A549 (cell line): ENCODE results near the gene MB21D2.

Experiments
- CEBPB ChIP-seq, 2 experiments: fragments of >200 bp in 1 of 2; sonication (Bioruptor Twin) in 1 of 2; formaldehyde crosslinking in 1 of 2; IDR thresholded peaks; 2 replicates each; pipeline ENCODE4 v1.6.1; 2012 to 2016
- CHD2 ChIP-seq: fragments of 150-350 bp; IDR thresholded peaks from 2 replicates; pipeline ENCODE4 v1.6.1; 2014; ENCODE audit warnings: low read length; ENCODE audit not compliant: partially characterized antibody
- ESRRA ChIP-seq: fragments of 150-350 bp; IDR thresholded peaks from 2 replicates; pipeline ENCODE4 v1.6.1; 2014; ENCODE audit warnings: mild to moderate bottlenecking, low read length, borderline replicate concordance
- POLR2A ChIP-seq: IDR thresholded peaks from 2 replicates; pipeline ENCODE4 v1.6.1; 2012; ENCODE audit warnings: mild to moderate bottlenecking, low read length
- TF ChIP-seq, protein P1 (sequence below): fragments of >200 bp; sonication (Bioruptor Twin); formaldehyde crosslinking; IDR thresholded peaks from 3 replicates; pipeline ENCODE4 v1.5.1; 2016
- TF ChIP-seq, protein P2 (sequence below): fragments of 450-650 bp; IDR thresholded peaks from 2 replicates; pipeline ENCODE4 v1.6.1; 2014; ENCODE audit warnings: antibody characterized with exemption

DNA sequence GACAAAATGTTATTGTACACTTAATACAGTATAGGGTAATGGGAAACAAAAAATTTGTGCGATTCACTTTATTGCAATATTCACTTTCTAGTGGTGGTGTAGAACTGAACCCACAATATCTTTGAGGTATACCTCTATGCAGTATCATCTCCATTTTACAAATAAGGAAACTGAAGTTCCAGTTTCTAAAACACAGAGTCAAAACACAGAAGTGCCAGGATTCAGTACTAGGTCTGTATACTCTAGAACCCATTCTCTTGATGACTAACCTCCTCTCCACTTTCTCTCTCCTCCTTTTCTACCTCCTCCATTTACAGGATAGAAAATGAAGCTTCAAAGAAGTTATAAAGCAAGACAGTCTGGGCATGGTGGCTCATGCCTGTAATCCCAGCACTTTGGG lies 62.2 kb downstream of the MB21D2 start:
- TF ChIP-seq CEBPB (IDR thresholded peaks at IDR 0.05) = no peak
- no peak for TF ChIP-seq POLR2A
- TF ChIP-seq, protein P1, sequence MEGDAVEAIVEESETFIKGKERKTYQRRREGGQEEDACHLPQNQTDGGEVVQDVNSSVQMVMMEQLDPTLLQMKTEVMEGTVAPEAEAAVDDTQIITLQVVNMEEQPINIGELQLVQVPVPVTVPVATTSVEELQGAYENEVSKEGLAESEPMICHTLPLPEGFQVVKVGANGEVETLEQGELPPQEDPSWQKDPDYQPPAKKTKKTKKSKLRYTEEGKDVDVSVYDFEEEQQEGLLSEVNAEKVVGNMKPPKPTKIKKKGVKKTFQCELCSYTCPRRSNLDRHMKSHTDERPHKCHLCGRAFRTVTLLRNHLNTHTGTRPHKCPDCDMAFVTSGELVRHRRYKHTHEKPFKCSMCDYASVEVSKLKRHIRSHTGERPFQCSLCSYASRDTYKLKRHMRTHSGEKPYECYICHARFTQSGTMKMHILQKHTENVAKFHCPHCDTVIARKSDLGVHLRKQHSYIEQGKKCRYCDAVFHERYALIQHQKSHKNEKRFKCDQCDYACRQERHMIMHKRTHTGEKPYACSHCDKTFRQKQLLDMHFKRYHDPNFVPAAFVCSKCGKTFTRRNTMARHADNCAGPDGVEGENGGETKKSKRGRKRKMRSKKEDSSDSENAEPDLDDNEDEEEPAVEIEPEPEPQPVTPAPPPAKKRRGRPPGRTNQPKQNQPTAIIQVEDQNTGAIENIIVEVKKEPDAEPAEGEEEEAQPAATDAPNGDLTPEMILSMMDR = no peak
- TF ChIP-seq, protein P2, sequence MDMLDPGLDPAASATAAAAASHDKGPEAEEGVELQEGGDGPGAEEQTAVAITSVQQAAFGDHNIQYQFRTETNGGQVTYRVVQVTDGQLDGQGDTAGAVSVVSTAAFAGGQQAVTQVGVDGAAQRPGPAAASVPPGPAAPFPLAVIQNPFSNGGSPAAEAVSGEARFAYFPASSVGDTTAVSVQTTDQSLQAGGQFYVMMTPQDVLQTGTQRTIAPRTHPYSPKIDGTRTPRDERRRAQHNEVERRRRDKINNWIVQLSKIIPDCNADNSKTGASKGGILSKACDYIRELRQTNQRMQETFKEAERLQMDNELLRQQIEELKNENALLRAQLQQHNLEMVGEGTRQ = no peak
- no peak for TF ChIP-seq ESRRA
- no peak for TF ChIP-seq CHD2
